Progenitor cell of endocrine pancreas (in vitro differentiated cells): ENCODE measurements around the gene NOM1. TPM values are rescaled to one million over a fixed set of nuclear protein-coding genes. Genes with fewer than 3 reads are reported as not detected.

ENCODE experiments used
- DNase-seq: peaks from one replicate; pipeline ENCODE4 v3.0.0; 2021; ENCODE audit warnings: low spot score; ENCODE audit not compliant: unreplicated experiment
- H3K27ac Mint-ChIP-seq: 2 replicates; pipeline ENCODE4 v1.8.0; 2021; ENCODE audit warnings: mild to moderate bottlenecking, moderate library complexity, mixed read lengths
- H3K27me3 Mint-ChIP-seq: 2 replicates; pipeline ENCODE4 v1.8.0; 2021; ENCODE audit warnings: mixed read lengths
- H3K36me3 Mint-ChIP-seq: 2 replicates; pipeline ENCODE4 v1.8.0; 2022; ENCODE audit warnings: mixed read lengths; ENCODE audit not compliant: insufficient read depth
- H3K4me1 Mint-ChIP-seq: 2 replicates; pipeline ENCODE4 v1.8.0; 2021; ENCODE audit warnings: low read depth, mixed read lengths
- H3K4me3 Mint-ChIP-seq: 2 replicates; pipeline ENCODE4 v1.8.0; 2021; ENCODE audit warnings: low read depth, mild to moderate bottlenecking, moderate library complexity, mixed read lengths
- H3K9me3 Mint-ChIP-seq: 2 replicates; pipeline ENCODE4 v1.8.0; 2021; ENCODE audit warnings: low read depth, mixed read lengths
- total RNA-seq: library from RNA; stranded (reverse); gene quantifications from 2 replicates; pipeline ENCODE4 v1.2.1, GENCODE V29; 2021
- TF ChIP-seq, protein P1 (sequence below): fragments of 200-600 bp; sonication (generic); IDR thresholded peaks from one replicate; pipeline ENCODE4 v1.5.0; 2021; ENCODE audit warnings: antibody characterized with exemption, mild to moderate bottlenecking; ENCODE audit not compliant: unreplicated experiment

Gene NOM1
- total RNA-seq, 1 donor from 2014 or later = 33.6 TPM

DNA sequence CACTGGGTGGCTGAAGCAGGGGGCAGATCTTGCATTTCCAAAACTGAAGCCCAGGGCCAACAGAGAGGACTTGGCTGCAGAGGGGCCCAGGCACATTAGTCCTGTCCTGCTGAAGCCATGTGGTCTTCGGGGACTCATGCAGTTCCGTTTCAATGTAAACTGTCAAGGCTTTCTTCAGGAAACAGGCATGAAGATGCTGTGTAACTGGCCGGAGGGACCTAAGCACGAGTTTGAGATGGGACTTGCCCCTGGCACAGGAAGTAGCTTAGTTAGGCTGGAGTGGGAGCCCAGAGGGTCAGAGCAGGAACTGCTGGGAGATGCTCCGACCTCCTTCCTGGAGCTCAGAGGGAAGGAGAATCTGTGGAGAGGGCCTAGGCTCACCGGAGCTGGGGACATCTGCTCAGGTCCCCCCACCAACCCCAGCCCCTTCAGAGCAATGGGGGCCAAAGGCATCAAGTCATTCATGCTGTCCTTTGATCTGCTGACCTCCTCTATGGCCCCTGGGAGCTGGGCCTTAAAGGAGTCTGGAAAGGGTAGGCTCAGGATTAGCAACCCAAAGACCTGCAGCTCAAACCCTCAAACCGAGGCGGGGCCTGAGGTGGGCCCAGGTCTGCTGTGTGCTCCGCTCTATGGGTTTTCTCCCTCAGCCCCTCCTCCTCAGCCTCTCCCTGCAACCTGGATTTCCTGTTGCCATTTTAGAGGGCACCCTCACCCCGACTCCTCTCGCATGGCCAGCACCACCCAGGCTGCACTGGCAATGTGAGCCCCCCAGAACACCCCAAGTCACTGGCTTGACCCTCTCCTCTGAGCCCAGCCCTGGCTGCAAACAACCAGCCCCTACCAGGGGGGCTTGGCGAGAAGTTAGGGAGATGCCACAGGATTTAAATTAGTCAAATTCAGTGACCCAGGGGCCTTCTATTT lies 65.4 kb downstream of the NOM1 start:
- Mint-ChIP-seq H3K27ac (peak overlapping the region; percentile 49), H3K4me3 (no peak overlapping the region), H3K9me3 (no peaks in the 10 kb centered on the region), H3K27me3 (peaks cover 26% of the 10 kb centered on the region), H3K36me3 (no peaks in the 10 kb centered on the region), H3K4me1 (peaks cover 50% of the 10 kb centered on the region)
- no peak for DNase-seq
- TF ChIP-seq, protein P1, sequence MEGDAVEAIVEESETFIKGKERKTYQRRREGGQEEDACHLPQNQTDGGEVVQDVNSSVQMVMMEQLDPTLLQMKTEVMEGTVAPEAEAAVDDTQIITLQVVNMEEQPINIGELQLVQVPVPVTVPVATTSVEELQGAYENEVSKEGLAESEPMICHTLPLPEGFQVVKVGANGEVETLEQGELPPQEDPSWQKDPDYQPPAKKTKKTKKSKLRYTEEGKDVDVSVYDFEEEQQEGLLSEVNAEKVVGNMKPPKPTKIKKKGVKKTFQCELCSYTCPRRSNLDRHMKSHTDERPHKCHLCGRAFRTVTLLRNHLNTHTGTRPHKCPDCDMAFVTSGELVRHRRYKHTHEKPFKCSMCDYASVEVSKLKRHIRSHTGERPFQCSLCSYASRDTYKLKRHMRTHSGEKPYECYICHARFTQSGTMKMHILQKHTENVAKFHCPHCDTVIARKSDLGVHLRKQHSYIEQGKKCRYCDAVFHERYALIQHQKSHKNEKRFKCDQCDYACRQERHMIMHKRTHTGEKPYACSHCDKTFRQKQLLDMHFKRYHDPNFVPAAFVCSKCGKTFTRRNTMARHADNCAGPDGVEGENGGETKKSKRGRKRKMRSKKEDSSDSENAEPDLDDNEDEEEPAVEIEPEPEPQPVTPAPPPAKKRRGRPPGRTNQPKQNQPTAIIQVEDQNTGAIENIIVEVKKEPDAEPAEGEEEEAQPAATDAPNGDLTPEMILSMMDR = no peak

- no peaks in the 10 kb centered on the region for H3K9me3 Mint-ChIP-seq
- peak overlapping the region; percentile 64 for H3K27ac Mint-ChIP-seq
- TF ChIP-seq, protein P1 = no peak
- peaks cover 50% of the 10 kb centered on the region for H3K4me1 Mint-ChIP-seq
- H3K27me3 Mint-ChIP-seq = peaks cover 32% of the 10 kb centered on the region
- no peak overlapping the region for H3K4me3 Mint-ChIP-seq
- DNase-seq = no peak
- no peaks in the 10 kb centered on the region for H3K36me3 Mint-ChIP-seq
These were observed 66.5 kb downstream of the NOM1 start for GRCh38 chr7:157016024-157016351.

DNA sequence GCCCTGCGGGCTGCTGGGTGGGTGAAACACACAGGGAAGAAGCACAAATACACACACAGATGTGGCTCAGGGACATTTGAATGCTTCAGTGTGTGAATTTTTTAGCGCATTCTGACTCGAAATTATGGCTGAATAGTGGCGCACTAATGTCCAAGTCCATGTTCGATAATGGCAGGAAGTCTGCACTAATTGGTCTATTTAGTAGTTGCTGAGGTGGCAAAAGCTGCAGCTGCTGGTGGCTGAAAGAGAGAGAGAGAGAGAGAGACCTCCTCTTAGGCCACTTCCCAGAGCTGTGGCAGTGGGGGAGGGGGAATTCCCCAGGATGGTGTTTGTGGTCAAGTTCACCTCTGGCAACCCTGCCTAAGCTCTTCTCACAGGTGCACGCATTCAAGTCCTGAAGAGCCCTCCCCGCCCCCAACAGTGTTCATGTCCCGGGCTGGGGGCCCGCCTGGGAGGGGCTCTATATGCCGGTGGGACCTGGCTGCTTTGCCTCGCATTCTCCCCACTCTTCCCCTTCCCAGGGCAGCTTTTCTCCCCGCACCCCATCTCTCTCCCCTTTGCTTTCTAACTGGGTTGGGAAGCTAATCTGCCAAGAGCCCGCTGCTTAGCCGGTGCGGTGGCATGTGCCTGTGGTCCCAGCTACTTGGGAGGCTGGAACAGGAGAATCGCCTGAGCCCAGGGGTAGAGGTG lies 67.0 kb downstream of the NOM1 start:
- H3K4me3 Mint-ChIP-seq = no peak overlapping the region
- H3K9me3 Mint-ChIP-seq = no peaks in the 10 kb centered on the region
- no peak for DNase-seq
- TF ChIP-seq, protein P1 = no peak
- peaks cover 32% of the 10 kb centered on the region for H3K27me3 Mint-ChIP-seq
- H3K4me1 Mint-ChIP-seq = peaks cover 48% of the 10 kb centered on the region
- H3K27ac Mint-ChIP-seq = peak overlapping the region; percentile 64
- no peaks in the 10 kb centered on the region for H3K36me3 Mint-ChIP-seq

- Mint-ChIP-seq H3K9me3 (no peaks in the 10 kb centered on the region), H3K27me3 (peaks cover 36% of the 10 kb centered on the region), H3K4me3 (peak overlapping the region; percentile 21), H3K4me1 (peaks cover 42% of the 10 kb centered on the region), H3K27ac (no peak overlapping the region), H3K36me3 (no peaks in the 10 kb centered on the region)
- TF ChIP-seq, protein P1 = no peak
- no peak for DNase-seq
These were observed 67.6 kb downstream of the NOM1 start for GRCh38 chr7:157017149-157017548.

GRCh38 chr7:157017603-157018327 lies 68.3 kb downstream of the NOM1 start:
- Mint-ChIP-seq H3K4me3 (no peak overlapping the region), H3K9me3 (no peaks in the 10 kb centered on the region), H3K27ac (no peak overlapping the region), H3K36me3 (no peaks in the 10 kb centered on the region), H3K4me1 (peaks cover 43% of the 10 kb centered on the region), H3K27me3 (peaks cover 42% of the 10 kb centered on the region)
- DNase-seq = no peak
- TF ChIP-seq, protein P1 = no peak
